ENCODE results near the gene OMG. TPM values are rescaled to one million over a fixed set of nuclear protein-coding genes. Genes with fewer than 3 reads are reported as not detected.

The OMG gene
- total RNA-seq, 4 donors from 2014 or later, result not detected

- in situ Hi-C loops (cut with MboI; ENCODE audit: low pct_ligation_motif_present in 1 of 4, low pct_unique_long_range_greater_than_20kb in 1 of 4, low sequenced_read_pairs in 3 of 4) (no loop called here), intact Hi-C loops (cut with DNase I; ENCODE audit: low total_unique reads) (no loop called here)
- no peak for DNase-seq
- Histone ChIP-seq H3K9me3 (no peaks in the 10 kb centered on the region), H3K27me3 (no peaks in the 10 kb centered on the region), H3K4me1 (no peaks in the 10 kb centered on the region), H3K4me3 (no peak overlapping the region), H3K36me3 (peaks cover 0 to 28% (median 10%) of the 10 kb centered on the region in 4 donors), H3K27ac (no peak overlapping the region)
- 50 to 55% methylated on average over 1 of the region's 1 CpG for WGBS, 2 donors (ENCODE audit: low coverage in 1 of 2)
- no peak for TF ChIP-seq EP300 (IDR thresholded peaks at IDR 0.05; ENCODE audit: low read depth)
- TF ChIP-seq POLR2A (IDR thresholded peaks at IDR 0.05), result no peak
- TF ChIP-seq POLR2AphosphoS5 (IDR thresholded peaks at IDR 0.05), result no peak
- TF ChIP-seq CTCF (IDR thresholded peaks at IDR 0.05), result no peak
Observed at GRCh38 chr17:31261601-31262000, 35.4 kb downstream of the OMG start.

DNA sequence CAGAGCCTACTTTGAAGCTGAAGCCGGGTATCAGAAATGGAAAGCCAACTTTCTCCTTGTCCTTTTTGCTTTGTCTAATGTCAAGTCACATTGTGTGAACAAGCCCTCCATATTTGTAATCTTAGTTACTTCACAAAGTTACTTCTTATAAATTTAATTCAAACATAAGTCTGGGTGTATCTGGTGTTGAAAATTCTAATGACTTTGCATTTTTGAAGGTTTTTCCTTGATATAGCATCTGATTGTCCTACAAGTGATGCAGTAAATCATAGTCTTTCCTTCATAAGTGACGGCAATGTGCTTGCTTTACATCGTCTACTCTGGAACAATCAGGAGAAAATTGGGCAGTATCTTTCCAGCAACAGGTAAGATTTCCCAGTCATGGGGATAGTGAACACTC lies 36.9 kb downstream of the OMG start:
- in situ Hi-C loops (cut with MboI; ENCODE audit: low pct_ligation_motif_present in 1 of 4, low pct_unique_long_range_greater_than_20kb in 1 of 4, low sequenced_read_pairs in 3 of 4), result no loop called here
- intact Hi-C loops (cut with DNase I; ENCODE audit: low total_unique reads), result no loop called here
- TF ChIP-seq EP300 (IDR thresholded peaks at IDR 0.05; ENCODE audit: low read depth), result no peak
- no peak for TF ChIP-seq CTCF (IDR thresholded peaks at IDR 0.05)
- TF ChIP-seq POLR2A (IDR thresholded peaks at IDR 0.05), result no peak
- no peak for TF ChIP-seq POLR2AphosphoS5 (IDR thresholded peaks at IDR 0.05)

DNA sequence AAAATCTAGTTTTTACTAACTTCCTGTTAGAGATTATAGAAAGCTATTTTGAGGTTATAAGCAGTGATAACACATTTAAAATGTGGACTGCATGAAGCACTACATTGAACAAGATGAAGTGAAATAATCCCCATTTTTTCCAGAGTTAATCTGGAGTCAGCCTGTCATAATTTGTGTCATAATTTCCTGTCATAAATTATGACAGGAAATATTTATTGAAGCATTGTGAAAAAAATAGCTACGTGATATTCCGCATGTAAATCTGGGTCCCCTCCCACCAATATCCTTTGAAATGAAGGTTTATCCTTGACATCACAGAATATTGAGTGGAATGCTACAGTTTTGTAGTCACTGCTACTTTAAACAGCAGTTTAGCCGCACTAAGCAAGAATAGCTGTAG lies 40.1 kb downstream of the OMG start:
- H3K27ac ChIP-seq, result no peak overlapping the region
- peaks cover 0 to 23% (median 8%) of the 10 kb centered on the region in 4 donors for H3K36me3 ChIP-seq
- DNase-seq, result no peak
- in situ Hi-C loops (cut with MboI; ENCODE audit: low pct_ligation_motif_present in 1 of 4, low pct_unique_long_range_greater_than_20kb in 1 of 4, low sequenced_read_pairs in 3 of 4), result no loop called here
- 65 to 87% methylated on average over 3 of the region's 3 CpGs for WGBS, 2 donors (ENCODE audit: low coverage in 1 of 2)
- H3K4me1 ChIP-seq, result no peaks in the 10 kb centered on the region
- intact Hi-C loops (cut with DNase I; ENCODE audit: low total_unique reads), result no loop called here
- TF ChIP-seq CTCF (IDR thresholded peaks at IDR 0.05) (no peak), POLR2A (IDR thresholded peaks at IDR 0.05) (no peak), POLR2AphosphoS5 (IDR thresholded peaks at IDR 0.05) (no peak), EP300 (IDR thresholded peaks at IDR 0.05; ENCODE audit: low read depth) (no peak)
- no peak overlapping the region for H3K4me3 ChIP-seq
- no peaks in the 10 kb centered on the region for H3K9me3 ChIP-seq
- H3K27me3 ChIP-seq, result no peaks in the 10 kb centered on the region

More for the DNA sequence above, 36.9 kb downstream of the OMG start:
- Histone ChIP-seq H3K27ac (no peak overlapping the region), H3K36me3 (peaks cover 0 to 15% (median 7%) of the 10 kb centered on the region in 4 donors), H3K4me3 (no peak overlapping the region), H3K4me1 (no peaks in the 10 kb centered on the region), H3K27me3 (no peaks in the 10 kb centered on the region), H3K9me3 (no peaks in the 10 kb centered on the region)
- WGBS, 2 donors (ENCODE audit: low coverage in 1 of 2), result 93 to 94% methylated on average over 3 of the region's 3 CpGs
- DNase-seq, result no peak

GRCh38 chr17:31254654-31255053 lies 42.4 kb downstream of the OMG start:
- no peak for DNase-seq
- Histone ChIP-seq H3K4me3 (no peak overlapping the region), H3K36me3 (peaks cover 0 to 11% (median 0%) of the 10 kb centered on the region in 4 donors), H3K9me3 (no peaks in the 10 kb centered on the region), H3K27ac (no peak overlapping the region), H3K27me3 (no peaks in the 10 kb centered on the region), H3K4me1 (peaks cover 0 to 5% (median 0%) of the 10 kb centered on the region in 4 donors)
- WGBS, 2 donors (ENCODE audit: low coverage in 1 of 2), result 87 to 94% methylated on average over 2 of the region's 2 CpGs
- in situ Hi-C loops (cut with MboI; ENCODE audit: low pct_ligation_motif_present in 1 of 4, low pct_unique_long_range_greater_than_20kb in 1 of 4, low sequenced_read_pairs in 3 of 4) (no loop called here), intact Hi-C loops (cut with DNase I; ENCODE audit: low total_unique reads) (no loop called here)
- TF ChIP-seq EP300 (IDR thresholded peaks at IDR 0.05; ENCODE audit: low read depth) (no peak), POLR2A (IDR thresholded peaks at IDR 0.05) (no peak), POLR2AphosphoS5 (IDR thresholded peaks at IDR 0.05) (no peak), CTCF (IDR thresholded peaks at IDR 0.05) (no peak)

Measured in transverse colon (tissue), 4 donors.